Measurements from ENCODE around the gene CCDC170.

The CCDC170 gene

GRCh38 chr6:151659212-151659611, 165.4 kb downstream of the CCDC170 start:
- H3K9me2 ChIP-seq (replicated peaks; ENCODE audit: low read depth, low read length): no peaks in the 10 kb centered on the region
- H2AFZ ChIP-seq (ENCODE audit: low read length): no peak overlapping the region
- no peaks in the 10 kb centered on the region for H3K27me3 ChIP-seq (ENCODE audit: insufficient read depth, low read length, poor library complexity, severe bottlenecking)
- TF ChIP-seq EZH2phosphoT487 (IDR thresholded peaks at IDR 0.05; ENCODE audit: borderline replicate concordance) (no peak), CTCF (conservative IDR thresholded peaks at IDR 0.05; ENCODE audit: low read length) (no peak)
- H4K20me1 ChIP-seq (ENCODE audit: insufficient read depth, low read length, poor library complexity, severe bottlenecking): no peaks in the 10 kb centered on the region
- H3K4me3 ChIP-seq (ENCODE audit: low read length, poor library complexity, severe bottlenecking): no peak overlapping the region
- H3F3A ChIP-seq (ENCODE audit: low read depth): no peaks in the 10 kb centered on the region
- no peaks in the 10 kb centered on the region for H3K36me3 ChIP-seq (ENCODE audit: insufficient read depth, low read length)
- H3K4me2 ChIP-seq (ENCODE audit: low read depth, low read length, poor library complexity, severe bottlenecking): no peak overlapping the region
- no peaks in the 10 kb centered on the region for H3K79me2 ChIP-seq (ENCODE audit: insufficient read depth, low read length)
- H3K9me3 ChIP-seq (ENCODE audit: insufficient read depth, low read depth, low read length): 0 out of 2 replicates have a peak, but pooled peaks cover 6% of the 10 kb centered on the region
- H3K9ac ChIP-seq (ENCODE audit: low read depth, low read length, poor library complexity, severe bottlenecking): no peak overlapping the region
- H3K4me1 ChIP-seq (ENCODE audit: insufficient read depth, low read length, poor library complexity, severe bottlenecking): no peaks in the 10 kb centered on the region

DNA sequence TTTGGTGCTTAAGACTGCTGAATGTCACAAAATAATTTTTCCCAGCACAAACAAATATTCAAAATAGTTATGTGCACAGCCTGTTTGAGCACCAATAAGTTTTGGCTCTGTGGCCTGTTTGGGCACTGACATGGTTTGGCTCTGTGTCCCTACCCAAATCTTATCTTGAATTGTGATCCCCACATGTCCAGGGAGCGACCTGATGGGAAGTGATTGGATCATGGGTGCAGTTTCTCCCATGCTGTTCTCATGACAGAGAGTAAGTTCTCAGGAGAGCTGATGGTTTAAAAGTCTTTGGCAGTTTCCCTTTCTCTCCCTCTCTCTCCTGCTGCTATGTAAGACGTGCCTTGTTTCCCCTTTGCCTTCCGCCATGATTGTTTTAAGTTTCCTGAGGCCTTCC, 167.7 kb downstream of the CCDC170 start:
- Histone ChIP-seq H3K4me3 (ENCODE audit: low read length, poor library complexity, severe bottlenecking) (no peak overlapping the region), H3K9me2 (replicated peaks; ENCODE audit: low read depth, low read length) (no peaks in the 10 kb centered on the region), H3K4me1 (ENCODE audit: insufficient read depth, low read length, poor library complexity, severe bottlenecking) (no peaks in the 10 kb centered on the region), H3K9me3 (ENCODE audit: insufficient read depth, low read depth, low read length) (no peaks in the 10 kb centered on the region), H3K79me2 (ENCODE audit: insufficient read depth, low read length) (no peaks in the 10 kb centered on the region), H3K36me3 (ENCODE audit: insufficient read depth, low read length) (no peaks in the 10 kb centered on the region), H3K27me3 (ENCODE audit: insufficient read depth, low read length, poor library complexity, severe bottlenecking) (no peaks in the 10 kb centered on the region), H3K4me2 (ENCODE audit: low read depth, low read length, poor library complexity, severe bottlenecking) (no peak overlapping the region), H4K20me1 (ENCODE audit: insufficient read depth, low read length, poor library complexity, severe bottlenecking) (no peaks in the 10 kb centered on the region), H3K9ac (ENCODE audit: low read depth, low read length, poor library complexity, severe bottlenecking) (no peak overlapping the region), H3F3A (ENCODE audit: low read depth) (no peaks in the 10 kb centered on the region), H2AFZ (ENCODE audit: low read length) (no peak overlapping the region)
- no peak for TF ChIP-seq EZH2phosphoT487 (IDR thresholded peaks at IDR 0.05; ENCODE audit: borderline replicate concordance)
- TF ChIP-seq CTCF (conservative IDR thresholded peaks at IDR 0.05; ENCODE audit: low read length): no peak

- Histone ChIP-seq H3F3A (ENCODE audit: low read depth) (no peaks in the 10 kb centered on the region), H3K9ac (ENCODE audit: low read depth, low read length, poor library complexity, severe bottlenecking) (no peak overlapping the region), H4K20me1 (ENCODE audit: insufficient read depth, low read length, poor library complexity, severe bottlenecking) (no peaks in the 10 kb centered on the region), H3K9me2 (replicated peaks; ENCODE audit: low read depth, low read length) (no peaks in the 10 kb centered on the region), H3K4me1 (ENCODE audit: insufficient read depth, low read length, poor library complexity, severe bottlenecking) (no peaks in the 10 kb centered on the region), H3K4me2 (ENCODE audit: low read depth, low read length, poor library complexity, severe bottlenecking) (no peak overlapping the region), H2AFZ (ENCODE audit: low read length) (no peak overlapping the region), H3K79me2 (ENCODE audit: insufficient read depth, low read length) (no peaks in the 10 kb centered on the region), H3K9me3 (ENCODE audit: insufficient read depth, low read depth, low read length) (no peaks in the 10 kb centered on the region), H3K36me3 (ENCODE audit: insufficient read depth, low read length) (no peaks in the 10 kb centered on the region), H3K27me3 (ENCODE audit: insufficient read depth, low read length, poor library complexity, severe bottlenecking) (no peaks in the 10 kb centered on the region), H3K4me3 (ENCODE audit: low read length, poor library complexity, severe bottlenecking) (no peak overlapping the region)
- TF ChIP-seq CTCF (conservative IDR thresholded peaks at IDR 0.05; ENCODE audit: low read length) (peak; percentile 19; the same call in 1 of the 2 replicates), EZH2phosphoT487 (IDR thresholded peaks at IDR 0.05; ENCODE audit: borderline replicate concordance) (no peak)
Measured at GRCh38 chr6:151661928-151662327, 168.1 kb downstream of the CCDC170 start.

All from Loucy (cell line).